DOHH2 (cell line): ENCODE results near the gene RHBG.

Experiments
- H3F3A ChIP-seq: fragments of 200-600 bp; sonication (generic), shearing (Covaris generic); 2 replicates; pipeline ENCODE4 v1.6.0; 2016; ENCODE audit warnings: antibody characterized with exemption, mild to moderate bottlenecking; ENCODE audit not compliant: control insufficient read depth, insufficient read depth
- H3K27ac ChIP-seq: fragments of 200-600 bp; sonication (generic); 2 replicates; pipeline ENCODE4 v1.5.1; 2014; ENCODE audit warnings: low read depth, mild to moderate bottlenecking, low read length, moderate library complexity
- H3K27me3 ChIP-seq: fragments of 200-600 bp; sonication (generic); 2 replicates; pipeline ENCODE4 v1.6.1; 2014; ENCODE audit warnings: mild to moderate bottlenecking, low read length, mixed read lengths; ENCODE audit not compliant: control insufficient read depth
- H3K36me3 ChIP-seq: fragments of 200-600 bp; sonication (generic); 2 replicates; pipeline ENCODE4 v1.6.1; 2014; ENCODE audit warnings: mild to moderate bottlenecking, low read length, moderate library complexity, mixed read lengths; ENCODE audit not compliant: control insufficient read depth
- H3K4me1 ChIP-seq: fragments of 200-600 bp; sonication (generic); 2 replicates; pipeline ENCODE4 v1.6.1; 2014; ENCODE audit warnings: mild to moderate bottlenecking, low read length, mixed read lengths; ENCODE audit not compliant: control insufficient read depth
- H3K4me2 ChIP-seq: fragments of 200-600 bp; sonication (generic); 2 replicates; pipeline ENCODE4 v1.6.0; 2014; ENCODE audit warnings: mild to moderate bottlenecking, low read length, moderate library complexity
- H3K4me3 ChIP-seq: fragments of 200-600 bp; sonication (generic); 2 replicates; pipeline ENCODE4 v1.5.1; 2014; ENCODE audit warnings: mild to moderate bottlenecking, low read length, mixed read lengths
- H3K79me2 ChIP-seq: fragments of 200-600 bp; sonication (generic); 2 replicates; pipeline ENCODE4 v1.6.1; 2014; ENCODE audit warnings: mild to moderate bottlenecking, low read length, mixed read lengths; ENCODE audit not compliant: control insufficient read depth
- H3K9me2 ChIP-seq: fragments of 200-600 bp; sonication (generic); replicated peaks from 2 replicates; pipeline ENCODE4 v1.6.1; 2014; ENCODE audit warnings: mild to moderate bottlenecking, low read length, mixed read lengths; ENCODE audit not compliant: control insufficient read depth
- H3K9me3 ChIP-seq: fragments of 200-600 bp; sonication (generic); 2 replicates; pipeline ENCODE4 v1.6.1; 2014; ENCODE audit warnings: antibody characterized with exemption, low read length, mixed read lengths; ENCODE audit not compliant: control insufficient read depth, insufficient read depth
- H4K20me1 ChIP-seq: fragments of 200-600 bp; sonication (generic); 2 replicates; pipeline ENCODE4 v1.6.0; 2014; ENCODE audit warnings: low read depth, mild to moderate bottlenecking, antibody characterized with exemption, low read length, moderate library complexity; ENCODE audit not compliant: control insufficient read depth, insufficient read depth
- CTCF ChIP-seq: fragments of 200-600 bp; sonication (generic); IDR thresholded peaks from one replicate; pipeline ENCODE4 v1.5.1; 2014; ENCODE audit warnings: antibody characterized with exemption, mild to moderate bottlenecking, low read depth, low read length; ENCODE audit not compliant: poor library complexity, severe bottlenecking
- EZH2phosphoT487 ChIP-seq: fragments of 200-600 bp; sonication (generic); IDR thresholded peaks from 2 replicates; pipeline ENCODE4 v1.6.1; 2017; ENCODE audit warnings: borderline replicate concordance, mild to moderate bottlenecking, antibody characterized with exemption, low read length, moderate library complexity, mixed read lengths

The RHBG gene

GRCh38 chr1:156371553-156372264 is 2.7 kb downstream of the RHBG start:
- Histone ChIP-seq H3K4me3 (no peak overlapping the region), H3K4me1 (no peaks in the 10 kb centered on the region), H3K27ac (no peak overlapping the region), H3K4me2 (no peak overlapping the region), H4K20me1 (no peaks in the 10 kb centered on the region), H3K36me3 (no peaks in the 10 kb centered on the region), H3K79me2 (no peaks in the 10 kb centered on the region), H3K27me3 (peaks cover 50% of the 10 kb centered on the region), H3K9me3 (no peaks in the 10 kb centered on the region), H3F3A (no peaks in the 10 kb centered on the region), H3K9me2 (no peaks in the 10 kb centered on the region)
- no peak for TF ChIP-seq CTCF
- TF ChIP-seq EZH2phosphoT487 = no peak

- TF ChIP-seq EZH2phosphoT487 = no peak
- TF ChIP-seq CTCF = no peak
- H4K20me1 ChIP-seq = no peaks in the 10 kb centered on the region
- no peaks in the 10 kb centered on the region for H3K36me3 ChIP-seq
- no peak overlapping the region for H3K27ac ChIP-seq
- no peaks in the 10 kb centered on the region for H3F3A ChIP-seq
- no peaks in the 10 kb centered on the region for H3K9me3 ChIP-seq
- no peaks in the 10 kb centered on the region for H3K9me2 ChIP-seq
- H3K4me2 ChIP-seq = no peak overlapping the region
- no peaks in the 10 kb centered on the region for H3K4me1 ChIP-seq
- H3K4me3 ChIP-seq = no peak overlapping the region
- peaks cover 49% of the 10 kb centered on the region for H3K27me3 ChIP-seq
- H3K79me2 ChIP-seq = no peaks in the 10 kb centered on the region
These were observed 3.2 kb downstream of the RHBG start for GRCh38 chr1:156372265-156372586.

GRCh38 chr1:156372876-156373275 is 3.9 kb downstream of the RHBG start:
- H4K20me1 ChIP-seq = no peaks in the 10 kb centered on the region
- no peak overlapping the region for H3K4me2 ChIP-seq
- H3K27ac ChIP-seq = no peak overlapping the region
- H3F3A ChIP-seq = no peaks in the 10 kb centered on the region
- H3K36me3 ChIP-seq = no peaks in the 10 kb centered on the region
- H3K79me2 ChIP-seq = no peaks in the 10 kb centered on the region
- H3K4me1 ChIP-seq = no peaks in the 10 kb centered on the region
- TF ChIP-seq CTCF (no peak), EZH2phosphoT487 (no peak)
- H3K9me2 ChIP-seq = no peaks in the 10 kb centered on the region
- no peaks in the 10 kb centered on the region for H3K9me3 ChIP-seq
- H3K4me3 ChIP-seq = no peak overlapping the region
- H3K27me3 ChIP-seq = peaks cover 43% of the 10 kb centered on the region
